Left ventricle myocardium inferior (tissue), 1 donor: ENCODE measurements around the gene CBFB. TPM values are rescaled to one million over a fixed set of nuclear protein-coding genes. Genes with fewer than 3 reads are reported as not detected.
"Not testable (repeated sequence)": the region's sequence is repeated elsewhere in the genome, so short reads cannot be mapped to it uniquely, and the experiment has no call there.

Experiments used
- DNase-seq: peaks from one replicate; pipeline ENCODE4 v3.0.0-alpha.2; 2020
- H3K27ac ChIP-seq: fragments of 200-600 bp; replicated peaks from 2 replicates; pipeline ENCODE4 v1.8.0; 2021
- H3K27me3 ChIP-seq: fragments of 200-600 bp; 2 replicates; pipeline ENCODE4 v1.8.0; 2021; ENCODE audit warnings: low read depth
- H3K36me3 ChIP-seq: fragments of 200-600 bp; 2 replicates; pipeline ENCODE4 v1.8.0; 2021
- H3K4me1 ChIP-seq: fragments of 200-600 bp; 2 replicates; pipeline ENCODE4 v1.8.0; 2021
- H3K4me3 ChIP-seq: fragments of 200-600 bp; 2 replicates; pipeline ENCODE4 v1.8.0; 2021; ENCODE audit warnings: mild to moderate bottlenecking, moderate library complexity
- H3K9me3 ChIP-seq: fragments of 200-600 bp; replicated peaks from 2 replicates; pipeline ENCODE4 v1.8.0; 2021
- intact Hi-C: fragments of 100-400 bp; cut with micrococcal nuclease; formaldehyde crosslinking; loops from one replicate; pipeline ENCODE4 v1.11.0; 2022
- total RNA-seq: library from RNA; stranded (reverse); fragmentation: NEBNext Ultra II Directional; extraction: Animal tissue kit (Norgen Biotek cat#: 25700); gene quantifications from one replicate; pipeline ENCODE4 v1.2.1, GENCODE V29; 2021
- TF ChIP-seq, protein P1 (sequence below): fragments of 200-600 bp; IDR thresholded peaks from 2 replicates; pipeline ENCODE4 v1.8.0; 2021; ENCODE audit warnings: antibody characterized with exemption, mild to moderate bottlenecking, borderline replicate concordance
- donor health status: DM: no; HTN: yes; CAD: no; lungs with severe emphysema.

CBFB gene
- total RNA-seq, 1 donor from 2014 or later, result 25.2 TPM

GRCh38 chr16:67036323-67036741 lies 7.4 kb downstream of the CBFB start:
- no peaks in the 10 kb centered on the region for H3K27me3 ChIP-seq
- H3K27ac ChIP-seq, result no peak overlapping the region
- peaks cover 45% of the 10 kb centered on the region for H3K4me1 ChIP-seq
- no peaks in the 10 kb centered on the region for H3K9me3 ChIP-seq
- H3K36me3 ChIP-seq, result peaks cover 20% of the 10 kb centered on the region
- TF ChIP-seq, protein P1, sequence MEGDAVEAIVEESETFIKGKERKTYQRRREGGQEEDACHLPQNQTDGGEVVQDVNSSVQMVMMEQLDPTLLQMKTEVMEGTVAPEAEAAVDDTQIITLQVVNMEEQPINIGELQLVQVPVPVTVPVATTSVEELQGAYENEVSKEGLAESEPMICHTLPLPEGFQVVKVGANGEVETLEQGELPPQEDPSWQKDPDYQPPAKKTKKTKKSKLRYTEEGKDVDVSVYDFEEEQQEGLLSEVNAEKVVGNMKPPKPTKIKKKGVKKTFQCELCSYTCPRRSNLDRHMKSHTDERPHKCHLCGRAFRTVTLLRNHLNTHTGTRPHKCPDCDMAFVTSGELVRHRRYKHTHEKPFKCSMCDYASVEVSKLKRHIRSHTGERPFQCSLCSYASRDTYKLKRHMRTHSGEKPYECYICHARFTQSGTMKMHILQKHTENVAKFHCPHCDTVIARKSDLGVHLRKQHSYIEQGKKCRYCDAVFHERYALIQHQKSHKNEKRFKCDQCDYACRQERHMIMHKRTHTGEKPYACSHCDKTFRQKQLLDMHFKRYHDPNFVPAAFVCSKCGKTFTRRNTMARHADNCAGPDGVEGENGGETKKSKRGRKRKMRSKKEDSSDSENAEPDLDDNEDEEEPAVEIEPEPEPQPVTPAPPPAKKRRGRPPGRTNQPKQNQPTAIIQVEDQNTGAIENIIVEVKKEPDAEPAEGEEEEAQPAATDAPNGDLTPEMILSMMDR, result no peak
- intact Hi-C loops, result no loop called here
- DNase-seq, result no peak
- no peak overlapping the region for H3K4me3 ChIP-seq

DNA sequence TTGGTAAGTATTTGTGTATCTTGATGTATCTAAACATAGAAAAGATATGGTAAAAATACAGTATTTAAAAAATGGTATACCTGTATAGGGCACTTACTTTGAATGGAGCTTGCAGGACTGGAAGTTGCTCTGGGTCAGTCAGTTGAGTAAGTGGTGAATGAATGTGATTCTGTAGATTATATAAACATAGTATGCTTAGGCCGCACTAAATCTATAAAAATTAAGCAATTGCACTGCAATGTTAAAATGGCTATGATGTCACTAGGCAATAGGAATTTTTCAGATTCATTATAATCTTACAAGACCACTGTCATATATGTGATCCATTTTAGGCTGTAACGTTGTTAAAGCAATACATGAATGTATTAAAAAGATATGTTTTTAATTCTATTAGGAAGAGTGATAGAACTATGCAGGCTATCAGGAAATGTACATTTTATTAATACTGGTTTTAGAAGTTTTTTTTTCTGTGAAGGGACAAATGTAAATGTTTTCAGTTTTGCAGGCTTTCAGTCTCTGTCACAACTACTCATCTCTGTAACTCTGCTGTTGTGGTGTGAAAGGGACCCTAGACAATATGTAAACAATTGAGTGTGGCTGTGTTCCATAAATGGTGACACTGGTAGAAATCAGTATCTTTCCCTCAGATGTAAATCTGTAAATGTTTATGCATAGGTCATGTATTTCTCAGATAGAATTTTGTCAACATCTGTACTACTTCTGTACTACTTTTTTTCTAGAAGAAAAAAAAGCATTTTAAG lies 10.5 kb downstream of the CBFB start:
- peaks cover 28% of the 10 kb centered on the region for H3K36me3 ChIP-seq
- no peak overlapping the region for H3K4me3 ChIP-seq
- H3K27ac ChIP-seq, result no peak overlapping the region
- no peaks in the 10 kb centered on the region for H3K27me3 ChIP-seq
- intact Hi-C loops, result no loop called here
- H3K9me3 ChIP-seq, result no peaks in the 10 kb centered on the region
- DNase-seq, result no peak
- TF ChIP-seq, protein P1, result no peak
- H3K4me1 ChIP-seq, result peaks cover 24% of the 10 kb centered on the region

GRCh38 chr16:67040166-67040565 lies 11.2 kb downstream of the CBFB start:
- H3K27ac ChIP-seq, result no peak overlapping the region
- intact Hi-C loops, result no loop called here
- DNase-seq, result no peak
- TF ChIP-seq, protein P1, result no peak
- no peaks in the 10 kb centered on the region for H3K9me3 ChIP-seq
- H3K36me3 ChIP-seq, result peaks cover 28% of the 10 kb centered on the region
- H3K4me1 ChIP-seq, result peaks cover 16% of the 10 kb centered on the region
- no peaks in the 10 kb centered on the region for H3K27me3 ChIP-seq
- H3K4me3 ChIP-seq, result no peak overlapping the region

GRCh38 chr16:67040906-67041305 lies 12.0 kb downstream of the CBFB start:
- Histone ChIP-seq H3K27ac (no peak overlapping the region), H3K4me3 (no peak overlapping the region), H3K4me1 (peaks cover 9% of the 10 kb centered on the region), H3K27me3 (no peaks in the 10 kb centered on the region), H3K9me3 (no peaks in the 10 kb centered on the region), H3K36me3 (peaks cover 28% of the 10 kb centered on the region)
- intact Hi-C loops, result no loop called here
- TF ChIP-seq, protein P1, result no peak
- DNase-seq, result no peak

DNA sequence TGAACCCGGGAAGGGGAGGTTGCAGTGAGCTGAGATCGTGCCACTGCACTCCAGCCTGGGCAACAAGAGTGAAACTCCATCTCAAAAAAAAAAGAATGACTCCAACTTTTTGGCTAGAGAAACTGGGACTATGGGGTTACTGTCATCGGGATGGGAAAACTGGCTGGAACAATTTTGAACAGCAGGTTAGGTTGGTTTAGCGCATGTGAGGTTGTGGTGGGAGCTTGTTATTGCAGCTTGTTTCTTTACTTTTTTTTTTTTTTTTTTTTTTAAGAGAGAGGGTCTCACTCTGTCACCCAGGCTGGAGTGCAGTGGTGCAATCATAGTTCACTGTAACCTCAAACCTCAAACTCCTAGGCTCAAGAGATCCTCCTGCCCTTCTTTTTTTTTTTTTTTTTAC lies 12.6 kb downstream of the CBFB start:
- H3K27ac ChIP-seq, H3K4me1 ChIP-seq, DNase-seq, H3K9me3 ChIP-seq, H3K27me3 ChIP-seq, H3K4me3 ChIP-seq, intact Hi-C loops: not testable (repeated sequence)
- H3K36me3 ChIP-seq, result peaks cover 28% of the 10 kb centered on the region

GRCh38 chr16:67043420-67043819 lies 14.5 kb downstream of the CBFB start:
- intact Hi-C loops, result no loop called here
- TF ChIP-seq, protein P1, result no peak
- peaks cover 17% of the 10 kb centered on the region for H3K36me3 ChIP-seq

More at GRCh38 chr16:67043420-67043819, 14.5 kb downstream of the CBFB start:
- no peak overlapping the region for H3K4me3 ChIP-seq
- DNase-seq, result no peak
- H3K27ac ChIP-seq, result no peak overlapping the region
- no peaks in the 10 kb centered on the region for H3K27me3 ChIP-seq
- no peaks in the 10 kb centered on the region for H3K4me1 ChIP-seq
- no peaks in the 10 kb centered on the region for H3K9me3 ChIP-seq
